CMK (cell line): ENCODE data around the gene HELZ2.
"Not testable (repeated sequence)": the region's sequence is repeated elsewhere in the genome, so short reads cannot be mapped to it uniquely, and the experiment has no call there.

ENCODE experiments used
- DNase-seq: peaks from one replicate; pipeline ENCODE4 v3.0.0-alpha.2; 2010; ENCODE audit warnings: low read depth

Gene HELZ2, protein sequence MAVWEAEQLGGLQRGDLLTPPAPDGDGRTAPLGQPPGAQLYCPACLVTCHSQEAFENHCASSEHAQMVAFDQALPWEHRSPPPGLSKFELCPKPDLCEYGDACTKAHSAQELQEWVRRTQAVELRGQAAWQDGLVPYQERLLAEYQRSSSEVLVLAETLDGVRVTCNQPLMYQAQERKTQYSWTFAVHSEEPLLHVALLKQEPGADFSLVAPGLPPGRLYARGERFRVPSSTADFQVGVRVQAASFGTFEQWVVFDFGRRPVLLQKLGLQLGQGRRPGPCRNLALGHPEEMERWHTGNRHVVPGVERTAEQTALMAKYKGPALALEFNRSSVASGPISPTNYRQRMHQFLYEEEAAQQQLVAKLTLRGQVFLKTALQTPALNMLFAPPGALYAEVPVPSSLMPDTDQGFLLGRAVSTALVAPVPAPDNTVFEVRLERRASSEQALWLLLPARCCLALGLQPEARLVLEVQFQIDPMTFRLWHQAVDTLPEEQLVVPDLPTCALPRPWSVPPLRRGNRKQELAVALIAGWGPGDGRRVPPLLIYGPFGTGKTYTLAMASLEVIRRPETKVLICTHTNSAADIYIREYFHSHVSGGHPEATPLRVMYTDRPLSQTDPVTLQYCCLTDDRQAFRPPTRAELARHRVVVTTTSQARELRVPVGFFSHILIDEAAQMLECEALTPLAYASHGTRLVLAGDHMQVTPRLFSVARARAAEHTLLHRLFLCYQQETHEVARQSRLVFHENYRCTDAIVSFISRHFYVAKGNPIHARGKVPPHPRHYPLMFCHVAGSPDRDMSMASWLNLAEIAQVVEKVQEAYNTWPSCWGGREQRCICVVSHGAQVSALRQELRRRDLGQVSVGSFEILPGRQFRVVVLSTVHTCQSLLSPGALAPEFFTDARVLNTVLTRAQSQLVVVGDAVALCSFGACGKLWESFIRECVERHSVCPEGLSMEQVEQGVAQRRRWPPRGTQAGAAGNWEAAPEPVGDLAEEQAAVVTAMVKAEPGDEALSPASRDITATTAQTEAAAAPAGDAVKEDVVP (N-terminal part only)

DNA sequence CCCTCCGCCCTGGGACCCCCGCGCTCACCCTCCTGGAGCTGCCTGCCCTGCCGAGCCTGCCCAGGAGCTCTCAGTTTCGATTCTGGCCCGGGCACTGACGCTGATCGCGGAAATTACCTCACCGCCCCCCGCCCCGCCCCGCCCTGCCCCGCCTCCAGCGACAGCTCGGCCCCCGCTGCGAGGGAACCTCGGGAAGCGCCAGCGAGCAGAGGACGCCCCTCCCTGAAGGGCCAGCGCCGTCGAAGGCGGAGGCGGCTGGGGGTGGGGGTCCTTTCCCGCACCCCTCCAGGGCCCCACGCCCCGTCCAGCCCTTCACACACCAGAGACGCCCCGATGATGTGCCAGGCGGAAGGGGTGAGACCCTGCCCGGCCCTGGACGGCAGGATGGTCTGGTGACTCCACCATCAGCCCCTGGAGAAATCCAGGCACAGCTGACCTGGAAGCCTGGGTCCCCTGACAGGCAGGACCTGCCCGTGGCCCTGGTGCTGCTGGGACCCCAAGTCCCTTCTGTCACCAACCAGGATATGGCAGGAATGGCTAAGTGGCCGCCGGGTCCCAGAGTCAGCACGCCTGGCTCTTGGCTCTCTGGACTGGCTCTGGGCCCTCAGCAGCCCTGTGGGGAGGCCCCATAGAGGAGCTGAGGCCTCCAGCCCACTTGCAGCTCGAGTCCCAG is at the start of gene HELZ2:
HELZ2 (minus strand) TSS at position 84 of the 673 bp plus-strand sequence. CDS start 1,854 bp downstream, outside the sequence.
- no peak for DNase-seq

DNA sequence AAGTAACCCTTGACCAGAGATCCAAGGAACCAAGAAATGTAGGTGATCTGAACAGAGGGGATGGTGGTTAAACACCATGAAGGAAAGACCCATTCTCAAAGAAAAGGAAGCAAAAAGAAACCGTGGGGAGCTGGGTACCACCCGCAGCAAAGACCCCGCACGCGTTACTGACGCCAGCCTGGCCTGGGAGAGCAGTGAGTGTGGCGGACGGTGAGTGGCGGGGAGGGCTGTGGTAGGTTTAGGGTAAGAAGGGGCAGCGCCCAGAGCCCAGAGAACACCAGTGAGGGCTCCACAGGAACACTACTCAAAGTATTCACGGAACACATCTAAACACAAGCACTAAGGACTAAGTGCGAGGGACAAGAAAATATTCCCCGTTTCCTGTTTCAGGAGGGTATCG is 48.7 kb upstream of the HELZ2 start:
- DNase-seq: no peak

DNA sequence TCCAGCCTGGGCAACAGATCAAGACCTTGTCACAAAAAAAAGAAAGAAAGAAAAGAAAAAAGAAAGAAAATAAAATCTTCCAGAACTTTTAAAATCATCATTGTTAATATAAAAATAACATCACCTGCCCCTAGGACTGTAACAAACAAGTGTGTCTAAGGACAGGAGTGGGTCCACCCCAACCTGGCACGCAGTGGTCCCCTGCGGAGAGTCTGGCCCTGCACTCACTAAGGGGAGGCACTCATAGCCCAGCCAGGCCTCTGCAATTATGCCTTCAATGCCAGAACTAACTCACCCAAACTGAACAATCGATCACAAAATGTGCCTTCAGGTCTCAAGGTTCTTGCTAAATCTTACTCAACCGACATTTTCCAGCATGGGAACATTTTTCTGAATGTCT is 48.1 kb upstream of the HELZ2 start:
- DNase-seq: no peak

DNA sequence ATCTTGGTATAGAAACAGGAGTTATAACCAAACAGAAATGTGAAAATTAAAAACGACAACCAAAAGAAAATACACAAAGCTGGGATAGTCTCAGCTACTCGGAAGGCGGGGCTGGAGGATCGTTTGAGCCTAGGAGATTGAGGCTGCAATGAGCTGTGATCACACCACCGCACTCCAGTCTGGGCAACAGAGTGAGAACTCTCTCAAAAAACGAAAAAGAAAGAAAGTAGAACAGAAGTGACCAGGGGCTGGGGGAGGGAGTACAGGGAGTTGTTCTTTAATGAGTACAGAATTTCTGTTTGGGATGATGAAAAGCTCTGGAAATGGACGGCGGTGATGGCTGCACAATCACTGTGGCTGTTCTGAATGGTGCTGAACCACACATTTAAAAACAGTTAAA is 47.0 kb upstream of the HELZ2 start:
- DNase-seq: no peak

DNA sequence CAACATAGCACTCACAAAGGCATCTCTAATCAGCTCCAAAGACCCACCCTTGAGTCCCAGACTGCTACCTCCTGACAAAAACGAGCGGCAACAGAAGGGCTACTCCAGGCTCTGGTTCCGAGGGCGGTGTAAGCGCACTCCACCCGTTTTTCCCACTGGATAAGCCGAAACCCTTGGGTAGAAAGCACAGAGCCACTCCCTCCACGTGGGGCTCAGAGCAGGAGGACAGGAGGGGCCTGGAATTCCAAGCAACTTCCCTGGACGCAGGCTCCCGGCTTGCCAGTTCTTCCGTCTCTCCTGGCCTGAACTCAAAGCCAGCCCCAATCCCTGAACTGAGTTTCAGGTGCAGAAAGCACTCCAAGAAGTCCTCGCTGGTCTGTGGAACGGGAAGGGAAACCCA is 45.5 kb upstream of the HELZ2 start:
- no peak for DNase-seq

DNA sequence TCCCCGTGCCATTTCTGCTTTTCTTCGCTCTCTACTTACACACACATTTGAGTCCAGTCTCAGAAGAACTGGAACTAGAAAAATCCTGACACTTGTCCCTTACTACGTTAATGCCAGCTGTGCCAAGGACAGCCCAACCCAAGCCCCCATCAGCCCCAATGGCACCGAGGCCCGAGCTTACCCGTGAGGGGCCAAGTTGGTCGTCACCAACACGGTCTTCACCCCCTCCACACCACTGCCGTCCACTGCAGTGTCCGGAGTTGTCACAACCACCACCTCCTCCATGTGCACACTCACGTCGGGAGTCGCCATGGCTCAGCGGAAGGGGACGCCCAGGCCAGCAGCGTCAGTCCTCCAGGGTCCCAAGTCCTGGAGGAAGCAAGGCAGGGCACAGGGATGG is 45.0 kb upstream of the HELZ2 start:
- no peak for DNase-seq

DNA sequence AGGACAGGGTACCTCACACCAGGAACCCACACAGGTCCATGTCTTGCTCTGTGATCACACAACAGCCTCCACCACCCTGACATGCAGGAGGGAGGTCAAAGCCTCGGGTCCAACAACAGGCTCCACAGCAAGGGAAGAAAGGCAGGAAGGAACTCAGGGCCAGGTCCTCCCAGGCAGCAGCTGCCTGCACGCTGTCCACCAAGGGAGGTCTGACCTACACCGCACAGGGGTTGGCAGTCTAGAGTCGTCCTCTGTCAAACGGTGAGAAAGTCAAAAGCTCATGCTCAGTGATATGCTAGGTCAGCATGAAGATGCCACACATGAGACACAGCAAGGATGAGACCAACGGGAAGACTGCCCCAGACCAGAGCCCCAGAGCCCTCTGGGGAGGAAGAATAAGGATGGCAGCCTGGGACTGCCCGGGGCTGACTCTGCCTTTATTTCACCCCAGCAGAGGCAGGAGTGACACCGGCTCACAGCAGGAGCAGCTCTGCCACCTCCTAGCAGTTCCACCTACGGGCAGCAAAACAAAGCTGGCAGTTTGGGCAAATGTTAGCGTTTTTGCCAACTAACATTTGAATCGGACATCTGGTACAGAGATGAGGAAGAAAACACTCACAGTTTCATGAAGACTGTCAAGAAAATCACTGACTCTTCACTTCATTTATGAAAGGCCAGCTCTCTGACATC is 44.4 kb upstream of the HELZ2 start:
- DNase-seq: no peak

DNA sequence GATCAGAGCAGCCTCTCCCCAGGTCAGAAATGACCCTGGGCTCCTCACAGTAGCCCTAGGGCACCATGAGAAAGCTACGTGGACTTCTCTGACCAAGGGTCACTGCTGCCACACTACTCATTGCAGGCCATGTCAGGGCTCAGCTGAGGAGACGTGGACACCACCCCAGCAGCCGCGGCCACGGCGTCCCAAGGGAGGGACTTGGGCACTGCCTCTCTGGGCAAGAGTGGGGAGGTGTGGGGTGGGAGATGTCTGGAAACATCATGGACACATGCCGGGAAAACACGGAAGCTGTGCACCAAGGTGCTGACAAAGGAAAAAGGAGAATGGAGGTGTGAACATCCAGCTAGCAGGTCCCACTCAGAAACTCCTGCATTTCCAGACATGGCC is 43.8 kb upstream of the HELZ2 start:
- no peak for DNase-seq

DNA sequence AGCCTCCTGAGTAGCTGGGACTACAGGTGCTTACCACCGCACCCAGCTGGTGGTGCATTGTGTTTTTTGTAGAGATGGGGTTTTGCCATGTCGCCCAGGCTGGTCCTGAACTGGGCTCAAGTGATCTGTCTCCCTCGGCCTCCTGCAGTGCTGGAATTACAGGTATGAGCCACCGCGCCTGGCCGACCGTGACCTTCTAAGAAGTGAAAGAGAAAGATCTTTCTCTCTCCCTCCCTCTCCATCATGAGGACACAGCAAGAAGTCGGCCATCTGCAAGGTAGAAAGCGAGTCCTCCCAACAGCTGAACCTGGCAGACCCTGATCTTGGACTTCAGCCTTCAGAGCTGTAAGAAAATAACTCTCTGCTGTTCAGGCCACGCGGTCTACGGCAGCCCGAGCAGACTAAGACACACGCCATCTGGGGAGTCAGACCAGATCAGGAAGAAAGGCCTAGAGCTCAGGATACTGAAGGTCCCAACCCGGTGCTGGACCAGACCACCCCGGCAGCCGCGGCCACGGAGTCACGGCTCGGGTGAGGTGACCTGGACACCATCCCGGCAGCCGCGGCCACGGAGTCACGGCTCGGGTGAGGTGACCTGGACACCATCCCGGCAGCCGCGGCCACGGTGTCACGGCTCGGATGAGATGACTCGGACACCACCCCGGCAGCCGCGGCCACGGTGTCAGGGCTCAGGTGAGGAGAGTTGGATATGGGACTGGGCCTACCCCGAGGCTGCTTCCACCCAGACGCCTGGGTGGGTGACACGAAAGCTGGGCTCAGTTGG is 43.2 kb upstream of the HELZ2 start:
- no peak for DNase-seq

DNA sequence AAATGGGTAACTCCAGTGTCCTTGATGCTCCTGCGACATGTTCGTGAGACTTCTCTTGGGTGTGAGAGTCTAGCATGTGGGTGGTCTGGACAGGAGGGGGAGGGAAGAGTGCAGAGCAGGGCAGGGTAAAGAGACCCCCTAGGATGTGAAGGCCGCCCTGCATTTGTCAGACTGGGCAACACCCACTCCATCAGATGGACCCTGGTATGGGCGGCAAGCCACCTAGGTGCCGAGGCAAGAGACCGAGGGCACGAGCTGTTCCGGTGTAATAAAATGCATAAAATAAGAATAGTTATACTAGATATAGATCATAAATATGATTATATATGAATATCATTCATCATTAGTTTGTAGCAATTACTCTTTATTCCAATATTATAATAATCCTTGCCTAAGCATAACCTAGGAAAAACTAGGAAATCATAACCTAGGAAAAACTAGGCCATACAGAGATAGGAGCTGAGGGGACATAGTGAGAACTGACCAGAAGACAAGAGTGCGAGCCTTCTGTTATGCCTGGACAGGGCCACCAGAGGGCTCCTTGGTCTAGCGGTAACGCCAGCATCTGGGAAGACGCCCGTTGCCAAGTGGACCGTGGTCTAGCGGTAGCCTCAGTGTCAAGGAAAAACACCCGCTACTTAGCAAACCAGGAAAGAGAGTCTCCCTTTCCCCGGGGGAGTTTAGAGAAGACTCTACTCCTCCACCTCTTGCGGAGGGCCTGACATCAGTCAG is 40.0 kb upstream of the HELZ2 start:
- DNase-seq: not testable (repeated sequence)

DNA sequence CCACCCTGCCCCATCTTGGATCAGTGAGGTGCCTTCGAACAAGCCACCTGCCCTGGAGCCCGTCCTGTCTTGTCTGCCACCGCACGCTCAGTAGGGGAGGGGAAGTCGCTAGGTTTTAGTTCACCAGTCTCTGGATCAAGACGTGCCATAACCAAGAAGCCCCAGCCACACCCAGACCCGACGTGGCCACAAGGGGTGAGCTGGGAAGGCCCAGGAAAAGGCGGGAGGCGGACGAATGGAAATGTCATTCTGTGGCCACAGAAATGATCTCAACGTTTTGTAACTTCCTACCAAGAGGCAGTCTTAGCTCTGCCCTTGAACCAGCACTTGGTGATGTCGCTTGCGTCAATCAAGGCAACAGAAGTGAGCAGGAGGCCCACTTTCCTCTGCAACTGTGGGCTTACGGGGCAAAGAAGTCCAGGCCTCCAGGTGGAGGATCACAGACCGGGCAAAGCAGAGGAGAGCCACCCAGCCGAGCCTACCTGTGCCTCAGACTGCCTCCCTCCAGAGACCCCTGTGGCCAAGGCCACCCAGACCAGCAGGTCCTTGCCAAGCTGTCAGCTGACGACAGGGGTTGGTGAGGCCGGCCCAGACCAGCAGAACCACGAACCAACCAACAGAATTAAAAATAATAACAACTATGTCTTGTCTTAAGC is 38.4 kb upstream of the HELZ2 start:
- no peak for DNase-seq

DNA sequence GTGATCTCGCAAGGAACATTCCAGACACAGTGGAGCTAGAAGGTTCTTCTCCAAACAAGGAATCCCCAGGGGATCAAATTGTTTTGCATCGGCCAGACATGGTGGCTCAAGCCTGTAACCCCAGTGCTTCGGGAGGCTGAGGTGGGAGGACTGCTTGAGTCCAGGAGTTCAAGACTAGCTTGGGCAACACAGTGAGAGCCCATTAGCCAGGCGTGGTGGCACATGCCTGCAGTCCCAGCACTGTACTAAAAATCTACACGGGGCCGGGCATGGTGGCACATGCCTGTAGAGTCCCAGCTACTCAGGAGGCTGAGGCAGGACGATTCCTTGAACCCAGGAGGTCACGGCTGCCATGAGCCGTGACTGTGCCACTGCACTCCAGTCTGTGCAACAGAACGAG is 37.6 kb upstream of the HELZ2 start:
- no peak for DNase-seq

DNA sequence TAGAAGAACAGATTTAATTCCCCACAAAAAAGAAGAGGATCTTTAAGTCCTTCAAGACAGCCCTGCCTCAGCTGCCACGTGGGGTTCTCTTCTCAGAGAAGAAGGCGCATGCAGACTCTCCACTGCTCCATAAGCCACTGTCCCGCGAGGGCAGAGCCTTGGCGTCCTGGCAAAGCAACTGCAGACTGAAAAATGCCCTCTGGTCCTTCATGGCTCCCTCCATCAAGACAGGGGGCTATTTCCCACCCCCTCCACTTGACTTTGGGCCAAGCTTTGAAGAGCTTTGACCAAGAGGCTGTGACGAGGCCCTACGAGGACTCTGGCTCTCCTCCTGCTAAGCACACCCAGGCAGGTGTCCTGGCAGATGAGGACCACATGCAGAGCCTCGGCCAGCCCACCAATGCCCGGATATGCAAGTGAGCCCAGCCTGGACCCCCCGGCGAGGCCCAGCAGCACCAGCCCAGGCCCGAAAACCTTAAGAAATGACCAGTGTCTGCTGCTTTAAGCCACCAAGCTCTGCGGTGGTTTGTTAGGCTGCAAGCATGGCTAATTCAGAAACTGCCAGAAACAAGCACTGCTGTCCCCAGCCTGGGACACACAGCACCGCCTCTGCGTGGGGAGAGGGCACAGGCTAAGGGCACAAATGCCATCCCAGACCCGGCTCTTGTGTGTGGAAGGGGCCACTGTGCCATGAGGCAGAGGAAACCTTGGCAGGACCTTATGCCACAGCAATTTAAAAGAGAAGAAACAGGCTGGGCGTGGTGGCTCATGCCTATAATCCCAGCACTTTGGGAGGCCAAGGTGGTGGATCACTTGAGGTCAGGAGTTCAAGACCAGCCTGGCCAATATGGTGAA is 36.8 kb upstream of the HELZ2 start:
- no peak for DNase-seq

DNA sequence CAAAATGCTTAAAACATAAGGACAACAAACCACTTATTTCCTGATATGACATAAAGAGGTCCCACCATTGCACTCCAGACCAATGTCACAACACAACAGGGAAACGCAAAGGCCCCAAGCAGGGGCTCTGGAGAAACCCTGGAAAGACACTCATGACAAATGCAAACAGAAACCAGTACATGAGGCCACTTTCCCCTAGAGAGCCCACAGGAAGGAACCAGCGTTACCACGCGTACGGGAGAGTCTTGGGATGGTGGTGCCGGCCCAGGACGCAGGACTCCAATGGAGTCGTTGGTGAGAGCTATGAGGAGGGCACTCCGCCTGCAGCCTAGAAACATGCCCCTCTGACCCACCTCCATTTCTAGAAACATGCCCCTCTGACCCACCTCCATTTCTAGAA is 32.6 kb upstream of the HELZ2 start:
- DNase-seq: no peak

DNA sequence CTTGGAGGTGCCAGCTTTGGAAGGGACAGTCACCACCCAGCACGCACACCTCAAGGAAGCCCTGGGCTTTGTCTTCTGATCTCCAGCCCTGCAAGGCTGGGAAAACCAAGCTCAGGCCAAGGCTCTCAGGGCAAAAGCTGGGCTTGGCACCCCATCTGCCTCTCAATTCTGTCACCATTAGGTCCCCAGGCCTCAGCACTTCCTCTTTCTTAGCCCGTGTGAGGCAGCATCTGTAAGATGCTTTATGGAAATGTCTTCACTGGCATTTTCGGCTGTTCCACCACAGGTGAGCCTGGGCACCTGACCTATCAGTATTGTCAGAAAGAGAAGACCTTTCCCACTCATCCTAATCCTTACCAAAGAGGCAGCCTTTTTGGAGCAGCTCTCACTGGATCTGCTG is 28.3 kb upstream of the HELZ2 start:
- DNase-seq: no peak

DNA sequence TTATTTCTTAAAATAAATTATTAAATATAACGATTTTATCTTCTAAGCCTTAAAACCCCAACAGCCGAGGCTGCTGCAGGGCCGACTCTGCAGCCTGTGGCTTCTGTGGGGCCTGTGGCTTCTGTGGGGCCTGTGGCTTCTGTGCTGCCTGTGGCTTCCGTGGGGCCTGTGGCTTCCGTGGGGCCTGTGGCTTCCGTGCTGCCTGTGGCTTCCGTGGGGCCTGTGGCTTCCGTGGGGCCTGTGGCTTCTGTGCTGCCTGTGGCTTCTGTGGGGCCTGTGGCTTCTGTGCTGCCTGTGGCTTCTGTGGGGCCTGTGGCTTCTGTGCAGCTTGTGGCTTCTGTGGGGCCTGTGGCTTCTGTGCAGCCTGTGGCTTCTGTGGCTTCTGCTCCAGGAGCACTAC is 27.6 kb upstream of the HELZ2 start:
- not testable (repeated sequence) for DNase-seq

DNA sequence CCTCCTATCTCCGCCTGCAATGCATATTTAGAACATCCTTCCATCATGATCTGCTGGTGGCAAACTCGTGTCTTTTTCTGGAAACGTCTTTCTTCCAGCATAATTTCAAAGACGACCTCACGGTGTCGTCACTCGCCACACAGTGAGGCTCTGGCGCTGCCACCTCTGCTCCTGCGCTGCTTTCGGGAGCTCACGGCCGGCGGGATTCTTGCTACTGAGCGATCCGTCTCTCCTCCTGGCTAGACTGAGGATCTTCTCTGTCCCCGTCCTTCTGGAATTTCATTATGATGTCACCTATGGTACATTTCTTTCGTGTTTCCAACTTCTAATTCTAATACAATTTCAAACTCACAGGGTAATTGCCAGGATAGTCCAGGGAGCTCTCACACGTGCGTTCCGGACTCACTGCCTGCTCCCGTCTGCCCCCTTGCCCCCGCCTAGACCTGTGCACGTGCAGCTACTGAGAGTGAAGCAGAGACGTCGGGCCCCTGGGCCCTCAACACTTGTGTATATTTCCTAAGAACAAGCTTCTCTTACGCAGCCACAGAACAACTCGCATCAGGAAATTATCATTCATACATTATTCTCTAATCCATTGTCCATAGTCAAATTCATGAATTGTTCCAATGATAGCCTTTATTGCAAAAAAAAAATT is 25.5 kb upstream of the HELZ2 start:
- DNase-seq: no peak
